K562 (cell line): Measurements from ENCODE around the gene PDLIM4. TPM values are rescaled to one million over a fixed set of nuclear protein-coding genes. Genes with fewer than 3 reads are reported as not detected.

ENCODE experiments used
- ATAC-seq: fragments of 200-7000 bp; cut with Tn5 transposase; 3 replicates; pipeline ENCODE4 v1.9.1; 2020; ENCODE audit warnings: moderate library complexity
- BruUV-seq: library from RNA; stranded (reverse); fragments of 400-500 nt; replicated peaks from 2 replicates; lab custom pipeline; 2021; lab: Mats Ljungman, UMichigan
- CTCF ChIA-PET: fragments of 300-600 bp; formaldehyde crosslinking; extraction: SDS; loops from one replicate; lab custom pipeline; 2021; ENCODE audit warnings: low intra/inter-chr PET ratio; lab: Yijun Ruan, JAX
- POLR2A ChIA-PET: fragments of 300-600, 350-650 bp; sonication (Branson Sonifier 250); formaldehyde crosslinking; extraction: SDS; loops from one replicate; lab custom pipeline; 2021; ENCODE audit warnings: antibody characterized with exemption, inconsistent platforms; lab: Yijun Ruan, JAX
- DNase-seq, 4 experiments: peaks; one replicate each; pipeline versions ENCODE4 v3.0.0 to v3.0.0-alpha.2; 2011 to 2018; ENCODE audit warnings: low spot score in 3 of 4, mixed read lengths in 3 of 4; ENCODE audit errors: extremely low read depth in 1 of 4
- FAIRE-seq: peaks from 2 replicates; lab custom pipeline; 2011; peaks lifted over from hg19 to GRCh38; lab: Jason Lieb, UNC
- H2AFZ ChIP-seq: 2 replicates; pipeline ENCODE4 v1.6.0; 2011; ENCODE audit warnings: low read depth, low read length, control low read depth, inconsistent platforms
- H3K27ac ChIP-seq: fragments of 200-600 bp; 3 replicates; pipeline ENCODE4 v1.8.0; 2011; ENCODE audit warnings: low read depth, mild to moderate bottlenecking, control low read depth, inconsistent platforms, low read length, moderate library complexity, mixed read lengths; ENCODE audit errors: extremely low read depth
- H3K27me3 ChIP-seq, 2 experiments: fragments of 300-600 bp in 1 of 2; 2 replicates in 1 of 2; 3 replicates in 1 of 2; pipeline versions ENCODE4 v1.6.0 to v1.8.0; 2011; ENCODE audit warnings: inconsistent platforms in 2 of 2, low read length in 2 of 2, mild to moderate bottlenecking in 1 of 2, mixed read lengths in 1 of 2, moderate library complexity in 1 of 2; ENCODE audit not compliant: control insufficient read depth in 2 of 2, insufficient read depth in 2 of 2
- H3K36me3 ChIP-seq: fragments of 300-600 bp; 3 replicates; pipeline ENCODE4 v1.8.0; 2011; ENCODE audit warnings: mild to moderate bottlenecking, low read length, inconsistent platforms; ENCODE audit not compliant: control insufficient read depth, insufficient read depth
- H3K4me1 ChIP-seq, 2 experiments: fragments of 200-600 bp in 1 of 2; replicated peaks in 1 of 2; 2 replicates in 1 of 2; 3 replicates in 1 of 2; pipeline versions ENCODE4 v1.5.1 to v1.8.0; 2011; ENCODE audit warnings: inconsistent platforms in 2 of 2, low read length in 2 of 2, mild to moderate bottlenecking in 1 of 2, mixed read lengths in 1 of 2, moderate library complexity in 1 of 2; ENCODE audit not compliant: control insufficient read depth in 2 of 2, insufficient read depth in 2 of 2
- H3K4me2 ChIP-seq: 2 replicates; pipeline ENCODE4 v1.6.1; 2011; ENCODE audit warnings: low read length, control low read depth, inconsistent platforms, mixed read lengths; ENCODE audit not compliant: insufficient read depth
- H3K4me3 ChIP-seq: fragments of 200-600 bp; sonication (generic), shearing (Covaris generic); 2 replicates; pipeline ENCODE4 v1.5.1; 2016; ENCODE audit warnings: control low read depth, inconsistent platforms
- H3K79me2 ChIP-seq: fragments of 200-600 bp; 3 replicates; pipeline ENCODE4 v1.8.0; 2011; ENCODE audit warnings: low read length, inconsistent platforms; ENCODE audit not compliant: control insufficient read depth, insufficient read depth
- H3K9ac ChIP-seq, 2 experiments: 2 replicates each; pipeline versions ENCODE4 v1.6.0 to v1.6.1; 2011; ENCODE audit warnings: low read depth in 2 of 2, low read length in 2 of 2, control low read depth in 1 of 2, inconsistent platforms in 1 of 2, mild to moderate bottlenecking in 1 of 2, mixed read lengths in 1 of 2; ENCODE audit not compliant: insufficient read depth in 1 of 2
- H3K9me1 ChIP-seq: one replicate; pipeline ENCODE4 v1.6.0; 2011; ENCODE audit warnings: inconsistent platforms, mild to moderate bottlenecking, low read length, moderate library complexity; ENCODE audit not compliant: control insufficient read depth, insufficient read depth
- H3K9me3 ChIP-seq: replicated peaks from 2 replicates; pipeline ENCODE4 v1.5.1; 2011; ENCODE audit warnings: low read depth, low read length, inconsistent platforms; ENCODE audit not compliant: control insufficient read depth, insufficient read depth
- H4K20me1 ChIP-seq: replicated peaks from 2 replicates; pipeline ENCODE4 v1.6.1; 2011; ENCODE audit warnings: low read length, inconsistent platforms, mixed read lengths; ENCODE audit not compliant: control insufficient read depth, insufficient read depth
- CTBP1 ChIP-seq: fragments of 450-650 bp; IDR thresholded peaks from 2 replicates; pipeline ENCODE4 v1.6.1; 2016; ENCODE audit warnings: borderline replicate concordance
- TOE1 ChIP-seq, 2 experiments: fragments of 450-650 bp in 1 of 2; sonication (generic) in 1 of 2; formaldehyde crosslinking in 1 of 2; IDR thresholded peaks; 2 replicates each; pipeline versions ENCODE4 v1.7.1 to v1.8.0; 2016 to 2022; ENCODE audit warnings: borderline replicate concordance in 2 of 2, mild to moderate bottlenecking in 2 of 2, antibody characterized with exemption in 1 of 2, inconsistent platforms in 1 of 2, low read depth in 1 of 2, missing genetic modification reagents in 1 of 2, moderate library complexity in 1 of 2
- ZBTB49 ChIP-seq: sonication (generic); formaldehyde crosslinking; IDR thresholded peaks from 2 replicates; pipeline ENCODE4 v1.8.0; 2022; ENCODE audit warnings: missing genetic modification reagents, mild to moderate bottlenecking, borderline replicate concordance
- ZNF3 ChIP-seq: fragments of 250-450 bp; sonication (Bioruptor Pico); IDR thresholded peaks from 2 replicates; pipeline ENCODE4 v1.5.0; 2021; ENCODE audit warnings: mild to moderate bottlenecking, moderate library complexity
- WGBS: fragments of 100-300 bp; shearing (Covaris generic); methylation state at CpG from one replicate; pipeline ENCODE4 v1.1.6; 2016; ENCODE audit warnings: low coverage, mixed read lengths; ENCODE audit not compliant: insufficient coverage; ENCODE audit errors: missing lambda C conversion rate; 5-methylcytosine and 5-hydroxymethylcytosine counted together
- in situ Hi-C: fragments of 300-500 bp; cut with MboI; formaldehyde crosslinking; loops from 4 replicates; pipeline ENCODE4 v1.15.0; 2018; ENCODE audit warnings: inconsistent platforms, mixed read lengths
- intact Hi-C: fragments of 100-400 bp; cut with micrococcal nuclease; formaldehyde crosslinking; loops from 2 replicates; pipeline ENCODE4 v1.14.2; 2022
- polyA plus RNA-seq, 8 experiments: library from polyadenylated mRNA; depleted of rRNA in 4 of 8; stranded (reverse) in 5 of 8; unstranded in 3 of 8; fragments of >200 nt; fragmentation: Nextera tagmentation in 2 of 8; fragmentation: Illumina TruSeq in 1 of 8; extraction: Ambion mirVana in 2 of 8; extraction: Trizol in 1 of 8; gene quantifications; 2 replicates each; pipeline versions ENCODE4 v1.2.1 to v1.2.3, GENCODE V29; 2011 to 2014; ENCODE audit warnings: inconsistent platforms in 1 of 8, missing spikeins in 1 of 8
- total RNA-seq, 7 experiments: library from RNA; depleted of rRNA in 6 of 7; stranded (reverse); fragments of >200 nt in 6 of 7; fragmentation: Illumina TruSeq in 2 of 7; extraction: Trizol in 2 of 7; gene quantifications; 2 replicates each; pipeline versions ENCODE4 v1.2.1 to v1.2.3, GENCODE V29; 2011 to 2021; ENCODE audit warnings: low replicate concordance in 1 of 7

PDLIM4 gene
- total and polyA plus RNA-seq, 9 of the 15 experiments (the other 6 are each of a cell fraction or from before 2014, with no cell fraction given): 0.28 to 32.8 (median 13.1) TPM

DNA sequence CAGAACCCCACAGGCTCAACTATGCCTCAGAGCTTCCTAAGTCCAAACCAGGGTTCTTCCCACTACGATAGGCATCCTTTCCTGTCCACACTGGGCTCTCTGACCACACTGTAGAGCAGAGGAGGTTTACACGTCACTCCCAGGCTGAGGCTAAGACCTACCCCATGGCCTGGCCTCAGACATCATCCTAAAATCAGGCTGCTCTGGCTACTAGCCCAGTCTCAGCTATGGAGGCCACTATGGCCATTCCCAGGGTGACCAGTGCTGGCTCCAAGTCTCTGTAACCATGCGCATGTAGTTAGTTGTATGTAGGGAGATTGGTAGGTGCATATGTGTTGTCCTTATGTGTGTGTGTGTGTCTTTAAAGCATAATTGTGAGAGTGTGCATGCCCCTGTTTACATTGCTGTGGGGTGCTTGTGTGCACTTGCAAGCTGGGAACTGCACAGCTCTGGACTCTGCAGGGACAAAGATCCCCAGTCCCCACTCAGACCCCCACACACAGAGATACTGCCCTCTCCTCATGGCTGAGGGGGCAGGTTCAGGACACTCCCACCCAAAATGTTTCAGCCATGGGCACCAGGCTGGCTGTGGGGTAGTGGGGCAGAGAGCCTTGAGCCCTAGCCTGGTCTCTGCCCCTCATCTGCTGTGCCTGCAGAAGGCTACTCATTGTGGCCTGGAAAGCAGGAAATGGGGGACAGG, 12.3 kb downstream of the PDLIM4 start:
- no peaks in the 10 kb centered on the region for H3K27me3 ChIP-seq
- ATAC-seq (no peak), DNase-seq (no peak), FAIRE-seq (no peak)
- no TSS peak for BruUV-seq
- intact Hi-C loops (loop anchor here (5.0 kb wide), 1 partner anchor 32 kb away; no protein-coding TSS in a partner anchor), in situ Hi-C loops (no loop called here)
- H3K4me1 ChIP-seq: peaks cover 12 to 39% of the 10 kb centered on the region in 2 experiments; a peak in 4 of 5 replicates
- H3K36me3 ChIP-seq: peaks cover 16% of the 10 kb centered on the region; the same call in 2 of the 3 replicates
- no peak overlapping the region for H3K4me3 ChIP-seq
- H4K20me1 ChIP-seq: no peaks in the 10 kb centered on the region
- H2AFZ ChIP-seq: no peak overlapping the region
- no peak overlapping the region for H3K27ac ChIP-seq
- ChIA-PET CTCF (no interaction called here), POLR2A (interaction anchor here (0.6 to 1.7 kb wide), 5 partner anchors 10 to 27 kb away, joined by 3 to 7 read pairs (median 4); partner anchors contain the start of gene SLC22A4)
- H3K9me1 ChIP-seq: no peaks in the 10 kb centered on the region
- H3K9me3 ChIP-seq: no peaks in the 10 kb centered on the region
- TF ChIP-seq CTBP1 (no peak), ZNF3 (CRISPR knock-in tag) (no peak), ZBTB49 (CRISPR knock-in tag) (no peak), TOE1 (IDR thresholded peaks at IDR 0.05; ENCODE audit: borderline replicate concordance) (no peak), TOE1 (CRISPR knock-in tag; IDR thresholded peaks at IDR 0.05; ENCODE audit: borderline replicate concordance, low read depth) (no peak)
- peak overlapping the region in 1 of 2 experiments; percentile 66; a peak in 2 of 4 replicates for H3K9ac ChIP-seq
- no peaks in the 10 kb centered on the region for H3K79me2 ChIP-seq
- WGBS: 93% methylated on average over 3 of the region's 3 CpGs
- H3K4me2 ChIP-seq: no peak overlapping the region
